Stimulated activated CD8-positive, alpha-beta memory T cell treated with anti-CD3 and anti-CD28 coated beads, Interleukin-15, amount 100 ng/mL, for 1 hour (primary cell): Measurements from ENCODE around the gene WDR49.
"Not testable (repeated sequence)": the region's sequence is repeated elsewhere in the genome, so short reads cannot be mapped to it uniquely, and the experiment has no call there.

Experiments
- DNase-seq: peaks from one replicate; pipeline ENCODE4 v3.0.0-alpha.2; 2020; ENCODE audit warnings: low read depth

Gene WDR49

GRCh38 chr3:167614196-167614595 is 39.5 kb downstream of the WDR49 start:
- DNase-seq, result not testable (repeated sequence)

DNA sequence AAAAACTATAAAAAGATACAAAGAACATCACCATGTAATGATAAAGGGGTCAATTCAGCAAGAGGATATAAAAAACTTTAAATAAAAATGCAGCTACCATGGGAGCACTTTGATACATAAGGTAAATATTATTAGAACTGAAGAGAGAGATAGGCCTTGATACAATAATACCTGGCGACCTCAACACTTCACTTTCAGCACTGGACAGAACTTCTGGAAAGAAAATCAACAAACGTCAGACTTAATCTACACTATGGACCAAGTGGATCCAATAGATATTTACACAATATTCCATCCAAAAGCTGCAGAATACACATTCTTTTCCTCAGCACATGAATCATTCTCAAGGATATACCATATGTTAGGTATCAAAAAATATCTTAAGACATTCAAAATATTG is 42.0 kb downstream of the WDR49 start:
- no peak for DNase-seq

DNA sequence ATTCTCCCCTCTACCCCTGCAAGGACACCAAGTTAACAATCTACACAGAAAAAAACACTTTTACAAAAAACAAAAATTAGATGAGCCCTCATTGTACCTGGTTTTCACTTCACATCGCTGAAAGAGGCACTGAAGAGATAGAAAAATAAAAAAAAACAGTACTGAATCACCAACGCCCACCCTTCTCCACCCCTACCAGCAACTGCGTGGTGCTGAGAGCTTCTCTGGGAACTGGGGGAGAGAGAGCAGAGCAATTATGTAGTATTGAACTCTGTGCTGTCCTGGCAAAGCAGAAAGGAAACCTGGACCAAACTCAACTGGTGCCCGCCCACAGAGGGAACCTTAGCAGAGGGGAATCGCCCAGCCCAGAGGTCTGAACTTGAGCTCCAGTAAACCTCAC is 44.6 kb downstream of the WDR49 start:
- no peak for DNase-seq

GRCh38 chr3:167606836-167607235 is 46.9 kb downstream of the WDR49 start:
- DNase-seq, result no peak

- no peak for DNase-seq
Measured at GRCh38 chr3:167605871-167606270, 47.9 kb downstream of the WDR49 start.

GRCh38 chr3:167602041-167602440 is 51.7 kb downstream of the WDR49 start:
- no peak for DNase-seq

DNA sequence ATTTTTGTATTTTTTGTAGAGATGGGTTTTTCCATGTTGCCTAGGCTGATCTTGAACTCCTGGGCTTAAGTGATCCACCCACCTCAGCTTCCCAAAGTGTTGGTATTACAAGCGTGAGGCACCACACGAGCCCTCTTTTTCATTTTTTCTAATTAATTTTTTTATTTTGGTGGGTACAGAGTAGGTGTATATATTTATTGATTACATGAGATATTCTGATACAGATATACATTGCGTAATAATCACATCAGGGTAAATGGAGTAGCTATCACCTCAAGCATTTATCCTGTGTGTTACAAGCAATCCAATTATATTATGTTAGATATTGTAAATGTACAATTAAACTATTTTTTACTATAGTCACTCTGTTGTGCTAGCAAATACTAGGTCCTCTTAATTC is 66.1 kb downstream of the WDR49 start:
- DNase-seq, result no peak

- DNase-seq, result no peak
Measured at GRCh38 chr3:167575000-167575600, 78.6 kb downstream of the WDR49 start.

- DNase-seq, result no peak
Measured at GRCh38 chr3:167572991-167573390, 80.8 kb downstream of the WDR49 start.

DNA sequence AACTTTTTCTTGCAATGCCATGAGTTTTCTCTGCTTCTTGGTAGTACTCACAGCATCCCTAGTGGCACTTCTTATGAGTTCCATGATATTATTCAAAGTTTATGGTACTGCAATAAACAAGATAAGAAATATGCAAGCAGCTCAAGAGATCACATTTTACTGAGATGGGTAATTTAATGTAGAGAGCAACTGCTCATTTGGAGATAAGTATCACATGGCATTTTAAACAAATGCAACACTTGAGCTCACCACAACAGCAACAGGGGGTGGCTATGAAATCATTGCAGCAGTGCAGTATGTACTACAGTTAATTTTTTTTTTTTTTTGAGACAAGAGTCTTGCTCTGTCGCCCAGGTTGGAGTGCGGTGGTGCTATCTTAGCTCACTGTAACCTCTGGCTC is 85.1 kb downstream of the WDR49 start:
- DNase-seq, result no peak

DNA sequence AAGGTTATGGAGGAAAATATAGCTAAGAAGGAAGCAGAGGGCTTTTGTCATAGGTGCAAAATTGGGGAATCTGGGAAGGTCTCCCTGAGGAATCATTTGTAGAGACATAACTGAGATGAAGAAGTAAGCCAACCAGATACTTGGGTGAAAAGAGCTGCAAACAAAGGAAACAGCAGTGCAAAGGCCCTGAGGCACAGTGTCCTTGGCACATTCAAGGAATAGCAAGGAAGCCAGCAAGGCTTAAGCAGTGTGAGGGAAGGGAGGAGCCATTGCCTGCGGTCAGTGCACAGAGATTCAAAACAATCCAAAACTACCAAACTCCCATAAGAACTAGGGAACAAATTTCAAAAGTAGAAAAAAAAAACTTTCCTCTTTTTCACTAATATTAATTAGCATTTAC is 88.3 kb downstream of the WDR49 start:
- no peak for DNase-seq

DNA sequence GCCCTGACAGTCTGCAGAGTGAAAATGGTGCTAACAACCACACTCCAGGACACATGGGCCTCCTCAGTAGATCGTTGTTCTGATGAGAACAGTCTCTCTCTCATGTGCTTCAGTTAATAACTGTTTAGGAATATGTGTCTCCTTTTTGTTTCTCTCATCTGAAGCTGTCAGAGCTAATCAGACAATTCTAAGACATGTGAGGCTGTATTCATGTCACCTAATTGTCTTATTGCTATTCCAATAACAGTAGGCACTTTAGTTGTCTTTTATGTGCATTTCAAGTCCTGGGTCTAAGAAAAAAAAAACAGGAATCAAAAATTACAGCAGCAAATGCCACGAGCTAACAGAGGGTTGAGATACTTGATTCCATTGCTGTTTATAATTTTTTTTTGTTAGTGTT is 89.1 kb downstream of the WDR49 start:
- DNase-seq, result no peak

GRCh38 chr3:167559924-167560323 is 93.8 kb downstream of the WDR49 start:
- DNase-seq, result no peak

- no peak for DNase-seq
Measured at GRCh38 chr3:167554898-167555297, 98.8 kb downstream of the WDR49 start.

GRCh38 chr3:167538081-167538480 is 115.7 kb downstream of the WDR49 start:
- DNase-seq, result no peak

GRCh38 chr3:167521006-167521355 is 132.8 kb downstream of the WDR49 start:
- no peak for DNase-seq

DNA sequence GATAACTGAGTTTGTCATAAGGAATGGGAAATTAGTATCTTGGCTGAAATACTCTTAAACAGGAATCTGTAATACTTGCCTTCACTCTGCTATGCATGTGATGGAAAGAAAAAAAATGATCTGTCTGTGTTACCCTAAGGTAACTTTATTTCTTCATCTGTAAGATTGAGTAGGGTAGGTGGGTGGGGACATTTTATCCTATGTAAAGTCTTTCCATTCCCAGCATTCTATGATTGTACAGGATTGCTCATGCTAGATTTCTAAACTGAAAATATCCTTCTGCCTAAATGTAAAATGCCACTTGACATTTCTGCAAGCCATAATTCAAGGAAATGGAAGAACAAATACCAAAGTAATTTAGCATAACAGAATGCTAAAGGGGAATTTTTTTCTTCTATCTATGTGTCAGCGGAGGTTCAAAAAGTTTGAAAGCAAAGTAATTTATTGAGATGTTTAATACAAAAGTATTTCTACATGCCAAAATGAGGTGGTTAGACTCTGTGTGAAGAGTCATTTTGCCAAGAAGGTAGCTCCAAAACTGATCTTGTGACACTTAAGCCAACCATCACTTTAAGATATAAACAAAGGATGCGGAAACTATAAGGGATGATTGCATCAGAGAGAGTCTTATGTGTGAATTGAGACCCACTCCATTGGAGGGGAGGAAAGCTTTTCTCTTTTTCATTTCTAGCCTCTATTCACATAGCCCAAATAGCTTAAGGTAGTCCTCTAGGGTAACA is 133.3 kb downstream of the WDR49 start:
- no peak for DNase-seq

GRCh38 chr3:167507954-167508353 is 145.8 kb downstream of the WDR49 start:
- no peak for DNase-seq

- DNase-seq, result no peak
Measured at GRCh38 chr3:167502401-167502800, 151.3 kb downstream of the WDR49 start.

DNA sequence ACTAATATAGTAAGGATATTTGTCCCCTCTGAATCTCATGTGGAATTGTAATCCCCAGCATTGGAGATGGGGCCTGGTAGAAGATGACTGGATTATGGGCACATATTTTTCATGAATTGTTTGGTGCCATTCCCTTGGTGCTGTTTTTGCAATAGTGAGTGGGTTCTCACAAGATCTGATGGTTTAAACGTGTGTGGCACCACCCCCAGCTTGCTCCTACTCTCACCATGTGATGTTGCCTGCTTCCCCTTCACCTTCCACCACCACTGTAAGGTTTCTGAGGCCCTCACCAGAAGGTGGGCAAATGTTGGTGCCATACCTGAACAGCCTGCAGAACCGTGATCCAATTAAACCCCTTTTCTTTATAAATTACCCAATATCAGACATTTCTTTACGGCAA is 151.8 kb downstream of the WDR49 start:
- no peak for DNase-seq

DNA sequence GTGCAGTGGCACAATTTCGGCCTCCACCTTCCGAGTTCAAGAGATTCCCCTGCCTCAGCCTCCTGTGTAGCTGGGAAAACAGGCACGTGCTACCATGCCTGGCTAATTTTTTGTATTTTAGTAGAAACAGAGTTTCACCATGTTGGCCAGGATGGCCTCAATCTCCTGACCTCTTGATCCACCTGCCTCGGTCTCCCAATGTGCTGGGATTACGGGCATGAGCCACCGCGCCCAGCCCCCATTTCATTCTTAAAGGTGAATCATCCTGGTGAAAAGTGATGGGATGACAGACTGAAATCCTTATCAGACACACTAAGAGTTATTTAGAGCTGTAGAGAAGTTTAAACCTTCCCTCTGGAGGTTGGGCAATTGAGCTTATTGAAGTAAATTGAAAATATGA is 155.8 kb downstream of the WDR49 start:
- DNase-seq, result no peak

DNA sequence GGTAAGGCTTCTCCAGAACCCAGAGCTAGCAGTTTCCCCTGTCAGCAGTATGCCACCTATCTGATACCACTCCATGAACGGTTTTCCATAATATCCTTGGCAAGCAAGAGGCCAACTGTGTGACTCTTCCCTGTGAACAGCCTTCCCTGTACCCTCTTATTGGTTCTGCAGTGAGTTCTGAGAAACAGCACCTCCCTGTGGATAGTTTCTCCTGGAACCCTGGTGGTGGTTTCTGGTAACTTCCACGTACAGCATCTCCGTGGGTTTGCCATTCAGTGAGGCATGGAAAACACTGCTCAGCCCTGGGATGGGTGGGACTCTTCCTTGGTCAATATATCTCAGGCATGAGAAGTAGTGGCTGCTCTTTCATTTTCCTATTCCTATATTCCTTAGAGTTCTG is 160.5 kb downstream of the WDR49 start:
- no peak for DNase-seq

DNA sequence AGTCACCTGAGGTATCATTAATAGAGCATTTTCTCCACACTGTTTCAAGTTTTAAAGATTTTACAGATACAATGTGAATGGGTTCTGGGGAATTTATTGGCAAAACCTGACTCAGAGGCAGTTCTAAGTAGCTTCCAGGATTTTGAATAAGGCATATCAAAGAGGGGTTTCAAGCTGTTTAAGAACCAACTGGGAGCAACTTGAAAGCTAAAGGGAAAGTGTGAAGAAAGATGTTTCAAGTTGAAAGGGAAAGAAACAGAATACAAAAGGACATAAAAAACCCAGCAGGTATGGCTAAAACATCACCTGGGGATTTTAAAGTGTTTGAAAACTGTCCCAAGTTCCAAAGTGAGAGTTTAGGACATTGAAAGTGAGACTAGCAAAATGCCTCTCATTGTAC is 162.1 kb downstream of the WDR49 start:
- no peak for DNase-seq

- no peak for DNase-seq
Measured at GRCh38 chr3:167489571-167489970, 164.2 kb downstream of the WDR49 start.
